ENCODE data around the gene BCL2.

GRCh38 chr18:63138436-63139340, 180.9 kb downstream of the BCL2 start:
- TF ChIP-seq, protein P1, sequence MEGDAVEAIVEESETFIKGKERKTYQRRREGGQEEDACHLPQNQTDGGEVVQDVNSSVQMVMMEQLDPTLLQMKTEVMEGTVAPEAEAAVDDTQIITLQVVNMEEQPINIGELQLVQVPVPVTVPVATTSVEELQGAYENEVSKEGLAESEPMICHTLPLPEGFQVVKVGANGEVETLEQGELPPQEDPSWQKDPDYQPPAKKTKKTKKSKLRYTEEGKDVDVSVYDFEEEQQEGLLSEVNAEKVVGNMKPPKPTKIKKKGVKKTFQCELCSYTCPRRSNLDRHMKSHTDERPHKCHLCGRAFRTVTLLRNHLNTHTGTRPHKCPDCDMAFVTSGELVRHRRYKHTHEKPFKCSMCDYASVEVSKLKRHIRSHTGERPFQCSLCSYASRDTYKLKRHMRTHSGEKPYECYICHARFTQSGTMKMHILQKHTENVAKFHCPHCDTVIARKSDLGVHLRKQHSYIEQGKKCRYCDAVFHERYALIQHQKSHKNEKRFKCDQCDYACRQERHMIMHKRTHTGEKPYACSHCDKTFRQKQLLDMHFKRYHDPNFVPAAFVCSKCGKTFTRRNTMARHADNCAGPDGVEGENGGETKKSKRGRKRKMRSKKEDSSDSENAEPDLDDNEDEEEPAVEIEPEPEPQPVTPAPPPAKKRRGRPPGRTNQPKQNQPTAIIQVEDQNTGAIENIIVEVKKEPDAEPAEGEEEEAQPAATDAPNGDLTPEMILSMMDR (IDR thresholded peaks at IDR 0.05) = no peak
- no peak for TF ChIP-seq POLR2AphosphoS5 (IDR thresholded peaks at IDR 0.05)

All from prostate gland (tissue), 2 donors.